RWPE2 (cell line): ENCODE measurements around the gene ANO7.

Experiments used
- ATAC-seq: fragments of 200-7000 bp; cut with Tn5 transposase; 3 replicates; pipeline ENCODE4 v1.9.1; 2021; ENCODE audit warnings: low read depth
- DNase-seq: peaks from one replicate; pipeline ENCODE4 v3.0.0-alpha.2; 2020; ENCODE audit warnings: low spot score
- H3K27ac ChIP-seq: fragments of 450-650 bp; 2 replicates; pipeline ENCODE4 v1.5.1; 2017; ENCODE audit warnings: mild to moderate bottlenecking; ENCODE audit not compliant: poor library complexity, severe bottlenecking
- H3K27me3 ChIP-seq: fragments of 250-450 bp; sonication (Bioruptor Pico); 2 replicates; pipeline ENCODE4 v1.5.1; 2021; ENCODE audit warnings: mild to moderate bottlenecking, moderate library complexity; ENCODE audit not compliant: insufficient read depth, poor library complexity, severe bottlenecking
- H3K36me3 ChIP-seq: fragments of 250-450 bp; sonication (Bioruptor Pico); 2 replicates; pipeline ENCODE4 v1.5.1; 2020; ENCODE audit warnings: low read depth, mild to moderate bottlenecking, moderate library complexity
- H3K4me1 ChIP-seq: fragments of 250-450 bp; sonication (Bioruptor Pico); 2 replicates; pipeline ENCODE4 v1.5.1; 2021; ENCODE audit warnings: mild to moderate bottlenecking, moderate library complexity; ENCODE audit not compliant: insufficient read depth, poor library complexity, severe bottlenecking
- H3K4me3 ChIP-seq: fragments of 250-450 bp; sonication (Bioruptor Pico); 2 replicates; pipeline ENCODE4 v1.5.1; 2021; ENCODE audit warnings: mild to moderate bottlenecking, moderate library complexity; ENCODE audit not compliant: severe bottlenecking
- H3K9me3 ChIP-seq: fragments of 250-450 bp; sonication (Bioruptor Pico); 2 replicates; pipeline ENCODE4 v1.5.1; 2021; ENCODE audit warnings: mild to moderate bottlenecking, moderate library complexity; ENCODE audit not compliant: severe bottlenecking
- TF ChIP-seq, protein P1 (sequence below): fragments of 450-650 bp; IDR thresholded peaks from one replicate; pipeline ENCODE4 v1.5.1; 2017; ENCODE audit warnings: mild to moderate bottlenecking, moderate library complexity; ENCODE audit not compliant: poor library complexity, severe bottlenecking

The ANO7 gene

DNA sequence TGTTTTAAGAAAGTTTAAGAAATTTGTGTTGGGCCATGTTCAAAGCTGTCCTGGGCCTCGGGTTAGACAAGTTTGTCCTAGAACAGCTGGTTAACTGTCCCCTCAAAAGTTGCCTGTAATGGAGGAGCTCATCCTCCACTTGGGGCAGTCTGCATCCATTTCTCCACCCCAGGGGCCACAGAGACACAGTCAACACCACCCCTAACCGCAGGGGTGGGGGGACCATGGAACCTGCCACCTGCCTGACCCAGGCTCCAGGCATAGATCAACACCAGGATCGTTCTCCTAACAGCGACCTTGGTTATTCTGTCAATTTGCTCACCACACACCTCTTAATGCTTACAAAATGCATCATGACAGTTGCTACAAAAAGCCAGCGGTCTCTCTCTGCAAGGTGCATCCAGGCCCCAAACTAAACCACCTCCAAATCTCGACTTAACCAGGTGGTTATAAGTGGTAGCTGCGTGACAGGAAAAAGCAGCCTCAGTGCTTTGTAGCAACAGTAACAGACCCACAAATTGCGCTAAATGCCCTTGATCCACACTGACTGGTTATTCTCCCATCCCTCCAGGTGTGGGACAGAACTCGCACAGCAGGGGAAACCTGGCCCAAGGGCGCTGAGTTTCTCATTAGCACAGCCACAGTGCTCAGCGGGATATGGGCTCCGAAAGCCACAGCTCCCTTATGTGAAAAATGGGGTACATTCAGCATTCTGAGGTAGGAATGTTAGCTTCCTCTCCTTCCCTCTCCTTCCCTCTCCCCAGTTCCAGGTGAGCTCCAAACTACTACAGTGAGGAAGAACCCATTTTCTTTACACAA lies 79.0 kb downstream of the ANO7 start:
- H3K36me3 ChIP-seq, result peaks cover 76% of the 10 kb centered on the region
- H3K27ac ChIP-seq, result no peak overlapping the region
- DNase-seq (no peak), ATAC-seq (no peak)
- no peaks in the 10 kb centered on the region for H3K27me3 ChIP-seq
- TF ChIP-seq, protein P1, sequence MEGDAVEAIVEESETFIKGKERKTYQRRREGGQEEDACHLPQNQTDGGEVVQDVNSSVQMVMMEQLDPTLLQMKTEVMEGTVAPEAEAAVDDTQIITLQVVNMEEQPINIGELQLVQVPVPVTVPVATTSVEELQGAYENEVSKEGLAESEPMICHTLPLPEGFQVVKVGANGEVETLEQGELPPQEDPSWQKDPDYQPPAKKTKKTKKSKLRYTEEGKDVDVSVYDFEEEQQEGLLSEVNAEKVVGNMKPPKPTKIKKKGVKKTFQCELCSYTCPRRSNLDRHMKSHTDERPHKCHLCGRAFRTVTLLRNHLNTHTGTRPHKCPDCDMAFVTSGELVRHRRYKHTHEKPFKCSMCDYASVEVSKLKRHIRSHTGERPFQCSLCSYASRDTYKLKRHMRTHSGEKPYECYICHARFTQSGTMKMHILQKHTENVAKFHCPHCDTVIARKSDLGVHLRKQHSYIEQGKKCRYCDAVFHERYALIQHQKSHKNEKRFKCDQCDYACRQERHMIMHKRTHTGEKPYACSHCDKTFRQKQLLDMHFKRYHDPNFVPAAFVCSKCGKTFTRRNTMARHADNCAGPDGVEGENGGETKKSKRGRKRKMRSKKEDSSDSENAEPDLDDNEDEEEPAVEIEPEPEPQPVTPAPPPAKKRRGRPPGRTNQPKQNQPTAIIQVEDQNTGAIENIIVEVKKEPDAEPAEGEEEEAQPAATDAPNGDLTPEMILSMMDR, result no peak
- H3K4me3 ChIP-seq, result no peak overlapping the region
- peaks cover 6% of the 10 kb centered on the region for H3K4me1 ChIP-seq
- no peaks in the 10 kb centered on the region for H3K9me3 ChIP-seq

DNA sequence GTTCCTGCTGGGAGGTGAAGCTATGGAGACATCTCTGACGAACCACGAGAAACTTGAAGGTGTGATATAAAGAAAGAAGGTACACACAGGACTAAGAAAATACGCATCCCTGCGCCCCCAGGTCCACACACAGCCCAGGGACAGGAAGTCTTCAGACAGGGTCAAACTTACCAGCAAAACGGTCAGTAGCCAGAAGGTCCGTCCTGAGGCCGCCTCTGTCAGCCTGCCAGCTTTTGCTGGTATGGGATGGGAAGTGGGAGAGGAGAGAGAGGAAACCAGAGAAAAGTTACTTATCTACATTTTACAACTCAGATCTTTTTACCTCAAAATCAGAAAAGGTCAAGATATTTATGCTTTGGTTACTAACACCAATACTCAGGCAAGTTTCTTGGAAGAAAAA lies 79.8 kb downstream of the ANO7 start:
- Histone ChIP-seq H3K9me3 (no peaks in the 10 kb centered on the region), H3K36me3 (peaks cover 68% of the 10 kb centered on the region), H3K4me3 (no peak overlapping the region), H3K27ac (no peak overlapping the region), H3K27me3 (no peaks in the 10 kb centered on the region), H3K4me1 (peaks cover 8% of the 10 kb centered on the region)
- DNase-seq, result no peak
- TF ChIP-seq, protein P1, result no peak
- ATAC-seq, result no peak

DNA sequence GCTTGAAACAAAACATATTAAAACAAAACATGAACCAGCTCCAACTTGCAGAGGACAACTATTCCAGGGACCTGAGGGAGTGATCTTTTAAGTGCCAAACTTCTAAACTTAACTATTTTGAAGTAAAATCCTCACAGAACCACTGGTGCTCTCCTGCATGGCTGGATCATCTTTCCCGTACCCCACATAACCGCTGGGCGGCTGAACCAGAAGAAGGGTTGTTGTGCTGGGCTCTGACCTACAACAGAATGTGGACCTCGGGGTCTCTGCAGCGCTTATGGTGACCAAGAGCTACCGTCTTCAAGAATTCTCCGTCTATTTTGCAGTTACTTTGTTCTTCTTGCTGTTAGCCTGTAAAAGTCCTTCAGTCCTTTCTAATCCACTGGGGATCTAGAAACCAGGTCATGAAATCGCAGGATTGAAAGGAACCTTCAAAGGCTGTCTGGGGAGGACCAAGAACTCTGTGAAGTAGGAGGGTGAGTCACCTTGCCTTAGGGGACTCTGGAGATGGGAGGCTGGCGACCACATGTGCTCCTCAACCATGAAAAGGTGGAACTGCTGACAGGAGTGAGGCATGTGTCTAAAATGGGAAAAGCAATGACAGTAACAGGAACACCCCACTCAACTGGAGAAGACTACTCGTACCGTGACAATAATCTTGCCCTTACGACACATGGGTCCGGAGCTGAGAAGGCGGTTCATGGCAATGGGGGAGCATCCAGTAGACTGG lies 80.4 kb downstream of the ANO7 start:
- H3K36me3 ChIP-seq, result peaks cover 62% of the 10 kb centered on the region
- ATAC-seq, result no peak
- no peaks in the 10 kb centered on the region for H3K27me3 ChIP-seq
- H3K4me1 ChIP-seq, result peaks cover 8% of the 10 kb centered on the region
- no peak for DNase-seq
- TF ChIP-seq, protein P1, result no peak
- no peaks in the 10 kb centered on the region for H3K9me3 ChIP-seq
- no peak overlapping the region for H3K27ac ChIP-seq
- no peak overlapping the region for H3K4me3 ChIP-seq

DNA sequence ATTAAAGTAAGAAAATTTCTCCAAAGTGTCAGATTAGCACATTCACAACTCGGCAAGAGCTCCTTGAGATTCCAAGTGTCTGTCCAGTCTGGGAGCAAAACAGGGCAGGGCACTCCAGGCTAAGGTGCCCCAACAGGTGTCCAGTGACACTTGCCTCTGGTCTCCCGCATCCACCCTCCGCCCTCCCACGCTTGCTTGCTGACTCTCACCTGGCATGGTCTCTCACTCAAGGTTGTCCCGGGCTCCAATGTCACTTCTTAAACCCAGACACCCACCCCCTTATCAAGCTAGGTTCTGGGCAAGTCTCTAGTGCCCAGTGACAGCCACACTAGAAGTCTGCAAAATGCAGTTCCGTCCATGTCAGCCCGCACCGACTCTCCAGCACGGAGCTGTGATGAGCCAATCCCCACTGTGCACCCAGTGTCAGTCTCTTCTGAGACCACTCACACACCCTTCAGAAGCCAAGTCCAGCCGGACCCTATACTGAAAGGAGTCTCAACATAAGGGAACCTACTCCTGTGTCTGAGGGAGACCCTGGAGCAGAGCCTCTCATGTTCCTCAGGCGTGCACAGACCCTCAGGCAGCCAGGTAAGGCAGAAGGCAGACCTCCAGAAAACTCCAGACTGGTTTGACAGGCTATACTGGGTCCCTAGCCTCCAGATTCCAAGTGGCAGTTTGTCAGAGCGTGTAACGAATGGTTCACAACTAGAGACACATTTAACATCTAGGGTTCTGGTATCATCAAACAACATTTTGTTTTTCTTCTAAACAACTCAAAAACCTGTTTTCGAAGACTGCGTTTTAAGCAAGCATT lies 81.4 kb downstream of the ANO7 start:
- TF ChIP-seq, protein P1, result no peak
- H3K9me3 ChIP-seq, result no peaks in the 10 kb centered on the region
- H3K4me3 ChIP-seq, result no peak overlapping the region
- no peak overlapping the region for H3K27ac ChIP-seq
- DNase-seq (no peak), ATAC-seq (no peak)
- no peaks in the 10 kb centered on the region for H3K27me3 ChIP-seq
- peaks cover 8% of the 10 kb centered on the region for H3K4me1 ChIP-seq
- H3K36me3 ChIP-seq, result peaks cover 52% of the 10 kb centered on the region
